ENCODE measurements around the gene FARS2. TPM values are rescaled to one million over a fixed set of nuclear protein-coding genes. Genes with fewer than 3 reads are reported as not detected.

The FARS2 gene
- total RNA-seq, 2 donors from 2014 or later = 16.2 to 18.3 TPM

DNA sequence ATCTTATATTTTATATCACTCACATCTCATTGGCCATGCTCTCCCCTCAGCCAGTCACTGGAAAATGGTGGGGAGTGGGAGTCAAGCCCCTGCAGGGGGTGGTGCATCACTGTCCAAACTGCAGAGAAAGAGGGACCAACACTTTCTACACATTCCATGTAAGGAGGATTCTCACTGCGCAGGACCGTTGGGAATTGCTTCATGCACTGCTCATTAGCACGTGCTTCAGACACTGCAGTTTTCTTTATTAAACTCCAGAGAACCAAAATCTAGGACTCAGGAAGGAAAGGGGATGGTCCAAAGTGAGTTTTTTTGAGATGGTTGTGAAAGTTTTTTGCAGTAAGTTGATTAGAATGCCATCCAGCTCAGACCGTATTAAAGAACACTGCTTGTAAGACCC is 269.8 kb downstream of the FARS2 start:
- no peaks in the 10 kb centered on the region for H3K36me3 Mint-ChIP-seq (ENCODE audit: low read depth)
- H3K36me3 ChIP-seq (ENCODE audit: control insufficient read depth, insufficient read depth, low read length) = no peaks in the 10 kb centered on the region

DNA sequence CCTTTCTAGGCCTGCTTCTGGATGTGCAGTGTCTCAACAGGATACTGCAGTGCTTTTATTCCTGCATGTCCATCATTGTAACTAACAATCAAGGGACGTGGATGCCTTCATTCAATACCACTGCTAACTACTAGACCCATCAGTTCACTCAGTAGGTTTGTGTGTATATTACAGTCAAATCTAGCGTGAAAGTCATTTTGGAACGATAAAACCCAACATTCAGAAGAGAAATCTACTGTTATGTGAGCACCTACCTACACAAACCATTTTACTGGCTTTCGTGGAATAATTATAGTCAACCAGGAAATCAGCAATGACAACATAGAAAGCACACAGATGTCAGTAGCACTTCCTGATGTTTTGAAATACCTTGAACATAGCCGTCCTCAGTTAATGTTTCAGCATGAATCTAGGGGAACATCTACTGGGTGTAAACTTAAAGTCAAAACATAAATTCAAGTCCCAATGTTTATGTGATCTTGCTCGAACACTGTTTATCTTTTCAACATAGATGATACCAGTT is 270.6 kb downstream of the FARS2 start:
- no peaks in the 10 kb centered on the region for H3K4me1 ChIP-seq (ENCODE audit: control insufficient read depth, insufficient read depth, low read length)
- TF ChIP-seq CTCF (conservative IDR thresholded peaks at IDR 0.05) = no peak
- no peak overlapping the region for H3K9ac ChIP-seq (ENCODE audit: extremely low read depth, low read length, poor library complexity, severe bottlenecking)
- no peaks in the 10 kb centered on the region for H3K36me3 Mint-ChIP-seq (ENCODE audit: low read depth)
- no peak for DNase-seq
- no peak overlapping the region for H3K4me3 Mint-ChIP-seq
- no peak overlapping the region for H3K27ac ChIP-seq (ENCODE audit: low read depth, low read length)
- H3K4me3 ChIP-seq (ENCODE audit: low read length) = no peak overlapping the region
- WGBS, 2 experiments (ENCODE audit: insufficient coverage in 1 of 2, insufficient read length in 1 of 2) = 86 to 93% methylated on average over 2 to 6 of the region's 6 CpGs
- no peaks in the 10 kb centered on the region for H3K36me3 ChIP-seq (ENCODE audit: control insufficient read depth, insufficient read depth, low read length)
- H3K9me3 Mint-ChIP-seq = no peaks in the 10 kb centered on the region
- no peaks in the 10 kb centered on the region for H3K4me1 Mint-ChIP-seq
- no peaks in the 10 kb centered on the region for H3K9me3 ChIP-seq (ENCODE audit: control insufficient read depth, low read length)
- H3K27me3 Mint-ChIP-seq (ENCODE audit: insufficient read depth) = no peaks in the 10 kb centered on the region
- H3K27me3 ChIP-seq (ENCODE audit: control insufficient read depth, insufficient read depth, low read length, poor library complexity, severe bottlenecking) = no peaks in the 10 kb centered on the region
- H3K27ac Mint-ChIP-seq = no peak overlapping the region

More for the DNA sequence above, 269.8 kb downstream of the FARS2 start:
- Histone ChIP-seq H3K4me3 (ENCODE audit: low read length) (no peak overlapping the region), H3K27ac (ENCODE audit: low read depth, low read length) (no peak overlapping the region), H3K9me3 (ENCODE audit: control insufficient read depth, low read length) (no peaks in the 10 kb centered on the region), H3K9ac (ENCODE audit: extremely low read depth, low read length, poor library complexity, severe bottlenecking) (no peak overlapping the region), H3K27me3 (ENCODE audit: control insufficient read depth, insufficient read depth, low read length, poor library complexity, severe bottlenecking) (no peaks in the 10 kb centered on the region), H3K4me1 (ENCODE audit: control insufficient read depth, insufficient read depth, low read length) (no peaks in the 10 kb centered on the region)
- no peak for DNase-seq
- Mint-ChIP-seq H3K4me3 (no peak overlapping the region), H3K4me1 (no peaks in the 10 kb centered on the region), H3K27ac (no peak overlapping the region), H3K27me3 (ENCODE audit: insufficient read depth) (no peaks in the 10 kb centered on the region), H3K9me3 (no peaks in the 10 kb centered on the region)
- WGBS, 2 experiments (ENCODE audit: insufficient coverage in 1 of 2, insufficient read length in 1 of 2) = 80 to 96% methylated on average over 1 to 4 of the region's 4 CpGs
- TF ChIP-seq CTCF (conservative IDR thresholded peaks at IDR 0.05) = no peak

DNA sequence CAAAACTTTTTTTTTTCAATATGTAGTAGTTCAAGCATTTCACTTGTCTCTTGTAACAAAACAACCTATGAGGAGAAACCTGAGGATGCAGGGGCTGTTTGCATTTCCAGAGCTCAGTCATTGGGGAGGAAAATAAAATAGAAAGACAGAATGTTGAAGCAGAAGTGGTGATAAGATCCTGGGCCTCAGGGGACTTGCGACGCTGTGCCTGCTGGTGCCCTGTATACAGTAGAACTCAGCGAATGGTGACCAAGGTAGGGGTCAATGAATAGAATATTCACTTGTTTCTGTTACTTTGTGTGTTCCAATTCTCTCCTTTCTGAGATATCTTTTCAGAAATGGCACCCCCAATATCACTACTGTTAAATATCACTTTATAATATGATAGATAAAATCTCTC is 271.6 kb downstream of the FARS2 start:
- Histone ChIP-seq H3K27ac (ENCODE audit: low read depth, low read length) (no peak overlapping the region), H3K36me3 (ENCODE audit: control insufficient read depth, insufficient read depth, low read length) (no peaks in the 10 kb centered on the region), H3K4me3 (ENCODE audit: low read length) (no peak overlapping the region), H3K4me1 (ENCODE audit: control insufficient read depth, insufficient read depth, low read length) (no peaks in the 10 kb centered on the region), H3K9ac (ENCODE audit: extremely low read depth, low read length, poor library complexity, severe bottlenecking) (no peak overlapping the region), H3K27me3 (ENCODE audit: control insufficient read depth, insufficient read depth, low read length, poor library complexity, severe bottlenecking) (no peaks in the 10 kb centered on the region), H3K9me3 (ENCODE audit: control insufficient read depth, low read length) (no peaks in the 10 kb centered on the region)
- H3K4me1 Mint-ChIP-seq = peaks cover 3% of the 10 kb centered on the region
- H3K36me3 Mint-ChIP-seq (ENCODE audit: low read depth) = no peaks in the 10 kb centered on the region
- H3K27ac Mint-ChIP-seq = no peak overlapping the region
- WGBS, 2 experiments (ENCODE audit: insufficient coverage in 1 of 2, insufficient read length in 1 of 2) = 94 to 100% methylated on average over 2 to 3 of the region's 3 CpGs
- H3K9me3 Mint-ChIP-seq = no peaks in the 10 kb centered on the region
- no peak overlapping the region for H3K4me3 Mint-ChIP-seq
- DNase-seq = no peak
- TF ChIP-seq CTCF (conservative IDR thresholded peaks at IDR 0.05) = no peak
- H3K27me3 Mint-ChIP-seq (ENCODE audit: insufficient read depth) = no peaks in the 10 kb centered on the region
